ENCODE data around the gene GNAQ.

GNAQ gene

DNA sequence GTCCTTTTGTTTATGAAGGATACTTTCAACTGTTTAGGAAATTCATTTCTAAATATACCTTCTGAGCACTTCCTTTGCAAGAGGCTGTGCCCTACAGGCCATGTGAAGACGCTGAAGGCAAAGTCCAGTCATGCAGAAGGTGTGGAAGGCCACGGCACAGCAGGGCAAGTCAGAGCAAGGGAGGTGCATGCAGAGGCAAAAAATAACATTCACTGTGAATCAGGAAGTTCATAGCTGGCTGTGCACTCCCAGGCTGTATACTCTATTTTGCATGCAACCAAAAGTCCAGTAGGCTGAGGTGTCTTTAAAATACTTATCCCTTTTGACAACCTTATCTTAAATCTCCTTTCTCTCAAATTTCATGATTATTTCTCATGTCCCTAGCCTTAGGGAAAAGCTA lies 50.3 kb downstream of the GNAQ start:
- in situ Hi-C loops (cut with MboI; ENCODE audit: low sequenced_read_pairs), result loop anchor here (10.0 kb wide), 1 partner anchor 53 kb away; the partner anchor contains the start of gene GNAQ

DNA sequence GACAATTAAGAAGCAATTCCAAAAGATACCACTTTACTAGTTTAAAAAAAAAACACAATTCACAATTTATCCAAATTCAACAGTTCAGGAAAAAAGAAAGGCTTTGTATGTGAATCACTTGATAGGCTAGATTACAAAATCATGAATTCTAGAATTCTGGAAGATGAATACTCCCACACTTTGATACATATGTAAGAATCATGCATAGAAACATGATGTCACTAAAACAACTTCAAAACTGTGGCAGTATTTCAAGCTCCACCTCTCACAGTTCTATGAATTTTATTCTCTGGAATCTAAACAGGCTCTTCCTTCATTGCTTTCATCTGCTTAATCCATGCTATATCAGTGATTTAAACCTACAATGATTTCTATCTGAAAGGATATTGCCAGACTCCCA lies 51.0 kb downstream of the GNAQ start:
- in situ Hi-C loops (cut with MboI; ENCODE audit: low sequenced_read_pairs), result loop anchor here (10.0 kb wide), 1 partner anchor 54 kb away; the partner anchor contains the start of gene GNAQ

DNA sequence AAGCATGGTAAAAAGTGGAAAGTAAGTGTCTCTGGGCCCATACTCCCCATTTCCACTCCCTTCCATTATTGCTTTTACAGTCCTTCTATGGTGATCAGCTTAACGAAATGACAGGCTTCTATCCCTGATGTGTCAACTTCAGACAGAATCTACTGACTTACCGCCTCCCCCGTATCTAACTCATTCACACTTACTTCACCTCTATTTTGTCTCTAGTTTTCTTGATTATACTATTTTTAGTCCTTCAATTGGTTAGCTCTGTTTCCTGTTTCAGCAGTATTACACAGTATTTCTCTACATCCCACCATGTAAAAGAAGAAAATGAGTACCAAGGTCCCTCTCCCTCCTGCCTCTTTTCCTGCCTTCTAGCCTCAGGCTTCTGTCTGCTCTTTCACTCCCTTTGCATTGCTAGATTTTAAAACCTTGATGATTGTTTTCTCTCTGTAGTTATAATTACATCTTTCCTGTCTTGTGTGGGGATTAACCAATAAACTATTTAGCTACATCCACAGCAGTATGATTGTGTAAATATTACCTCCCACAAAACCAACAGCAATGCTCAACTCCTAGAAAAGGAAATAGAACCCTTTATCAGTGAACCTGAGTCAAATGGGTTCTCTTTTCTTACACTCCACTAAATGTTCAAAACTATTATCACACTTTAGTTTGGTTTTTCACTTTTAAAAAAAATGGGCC lies 53.4 kb downstream of the GNAQ start:
- in situ Hi-C loops (cut with MboI; ENCODE audit: low sequenced_read_pairs), result loop anchor here (10.0 kb wide), 1 partner anchor 147 kb away; no protein-coding TSS in a partner anchor

DNA sequence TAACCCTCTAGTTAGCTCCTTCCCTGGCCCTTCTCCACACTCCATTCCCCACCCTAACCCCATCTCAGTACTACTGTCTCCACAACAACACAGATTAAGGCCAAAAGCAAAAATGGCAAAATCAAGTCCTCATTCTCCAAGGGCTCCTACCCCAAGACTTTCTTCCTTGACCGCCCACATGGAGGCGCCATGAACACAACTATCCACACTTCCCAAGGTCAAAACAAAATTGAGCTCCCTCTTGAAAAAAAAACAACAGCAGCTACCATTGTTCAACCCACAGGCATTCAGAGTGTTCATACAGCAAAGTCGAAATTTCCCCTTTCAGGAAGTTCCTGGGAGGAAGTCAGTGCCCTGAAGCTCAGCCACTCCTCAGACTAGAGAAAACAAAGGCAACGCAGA lies 54.4 kb downstream of the GNAQ start:
- in situ Hi-C loops (cut with MboI; ENCODE audit: low sequenced_read_pairs), result loop anchor here (10.0 kb wide), 1 partner anchor 148 kb away; no protein-coding TSS in a partner anchor

DNA sequence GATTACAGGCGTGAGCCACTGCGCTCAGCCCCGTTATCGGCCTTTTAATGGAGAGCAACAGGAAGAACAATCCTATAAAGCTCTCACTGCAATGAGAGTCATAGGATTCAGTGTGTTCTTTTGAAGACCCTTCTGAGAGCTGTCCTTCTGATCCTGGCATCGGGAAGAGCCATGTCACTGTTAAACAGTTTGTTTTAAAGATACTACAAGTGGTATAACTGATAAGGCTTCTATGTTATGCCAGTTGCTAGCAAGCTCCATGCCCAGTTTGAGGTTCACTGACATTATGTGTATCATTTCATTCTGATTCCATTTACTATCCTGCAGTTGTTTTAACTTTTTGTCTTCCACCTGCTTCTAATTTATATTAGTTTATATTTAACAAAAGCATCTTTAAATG lies 55.8 kb downstream of the GNAQ start:
- in situ Hi-C loops (cut with MboI; ENCODE audit: low sequenced_read_pairs), result loop anchor here (10.0 kb wide), 1 partner anchor 149 kb away; no protein-coding TSS in a partner anchor

DNA sequence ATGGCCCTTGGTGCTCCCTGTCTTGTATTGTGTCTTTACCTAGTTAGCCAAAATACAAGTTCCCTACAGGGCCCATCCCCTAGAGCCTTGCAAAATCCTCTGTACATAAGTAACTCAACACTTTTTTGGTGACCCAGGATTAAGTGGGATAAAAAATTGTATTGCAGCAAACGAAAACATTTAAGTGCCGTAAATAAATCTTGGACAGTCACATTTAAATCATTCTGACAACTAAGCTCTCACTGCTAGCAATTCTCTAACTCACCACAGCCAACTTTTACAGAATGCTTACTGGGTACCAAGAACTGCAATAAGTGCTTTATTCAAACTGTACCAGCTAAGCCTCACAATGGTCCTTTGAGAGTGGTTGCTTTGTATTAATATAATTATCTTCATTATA lies 56.6 kb downstream of the GNAQ start:
- in situ Hi-C loops (cut with MboI; ENCODE audit: low sequenced_read_pairs), result loop anchor here (10.0 kb wide), 1 partner anchor 150 kb away; no protein-coding TSS in a partner anchor

DNA sequence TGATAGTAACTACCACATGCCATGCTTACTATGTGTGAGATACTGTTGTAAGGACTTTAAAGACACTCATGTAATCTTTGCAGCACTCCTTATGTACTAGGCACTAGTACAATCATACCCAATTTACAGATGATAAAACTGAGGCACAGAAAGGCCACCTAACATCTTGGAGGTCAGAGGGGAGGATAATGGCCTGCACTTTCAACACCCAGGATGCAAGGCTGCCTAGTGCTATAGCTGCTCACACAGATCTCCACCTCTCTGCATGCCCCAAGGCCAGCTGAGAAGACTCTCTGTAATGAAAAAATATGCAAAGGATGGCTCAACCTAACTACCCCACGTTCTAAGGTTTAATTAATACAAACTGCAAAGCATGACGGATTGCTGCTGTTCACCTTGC lies 57.2 kb downstream of the GNAQ start:
- in situ Hi-C loops (cut with MboI; ENCODE audit: low sequenced_read_pairs), result loop anchor here (10.0 kb wide), 1 partner anchor 150 kb away; no protein-coding TSS in a partner anchor

DNA sequence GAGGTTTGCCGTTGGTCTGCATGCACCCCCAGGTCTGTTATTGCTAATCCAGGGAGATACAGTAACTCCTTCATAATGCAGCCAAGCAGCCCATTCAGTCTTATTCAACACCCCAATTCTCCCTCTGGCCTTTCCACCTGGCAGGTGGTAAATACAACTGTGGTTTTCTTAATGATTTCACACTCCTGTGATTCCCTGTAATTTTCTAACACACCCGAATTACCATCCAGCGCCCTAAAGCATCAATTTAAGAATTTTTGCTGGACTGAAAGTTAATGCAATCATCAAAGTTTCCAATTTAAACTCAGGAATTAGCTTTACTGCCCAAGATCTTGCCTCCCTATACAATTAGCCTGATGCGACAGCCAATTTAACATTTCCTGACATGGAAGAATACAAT lies 62.5 kb downstream of the GNAQ start:
- in situ Hi-C loops (cut with MboI; ENCODE audit: low sequenced_read_pairs), result no loop called here

DNA sequence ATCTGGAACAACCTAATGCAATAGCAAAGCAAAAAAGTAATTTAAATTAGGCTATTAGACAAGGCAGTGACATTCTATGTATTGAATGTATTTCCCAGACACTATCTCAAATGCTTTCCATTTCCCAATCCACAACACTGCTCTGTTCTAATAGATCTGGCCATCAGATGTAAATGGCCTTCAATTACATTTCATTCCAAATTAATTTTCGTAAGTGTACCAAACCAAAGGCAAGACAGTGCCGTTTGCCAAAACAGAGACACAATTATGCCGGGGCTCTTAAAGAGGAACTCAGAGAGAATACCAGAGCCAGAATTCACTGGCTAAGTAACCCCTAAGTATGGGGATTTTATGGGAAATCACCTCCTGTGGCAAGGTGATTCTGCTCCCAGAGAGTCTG lies 63.1 kb downstream of the GNAQ start:
- in situ Hi-C loops (cut with MboI; ENCODE audit: low sequenced_read_pairs), result no loop called here

DNA sequence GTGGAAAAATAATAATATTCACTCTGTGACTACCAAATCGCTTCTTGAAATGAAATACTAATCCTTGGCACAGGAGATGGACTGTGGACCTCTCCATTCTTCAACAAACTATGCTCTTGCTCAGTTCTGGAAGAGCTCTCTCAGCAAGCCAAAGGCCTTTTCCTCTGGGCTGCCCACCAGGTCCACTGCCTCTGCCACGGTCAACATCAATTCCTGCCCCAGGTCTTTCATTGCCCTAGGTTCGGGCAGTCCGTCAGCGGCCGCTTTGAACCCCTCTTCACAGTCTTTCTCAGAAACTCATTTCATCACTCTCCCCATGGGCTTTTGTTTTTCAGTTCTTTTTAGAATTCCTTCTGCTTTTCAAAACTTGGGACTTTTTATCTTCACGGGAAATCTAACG lies 64.9 kb downstream of the GNAQ start:
- in situ Hi-C loops (cut with MboI; ENCODE audit: low sequenced_read_pairs), result no loop called here

DNA sequence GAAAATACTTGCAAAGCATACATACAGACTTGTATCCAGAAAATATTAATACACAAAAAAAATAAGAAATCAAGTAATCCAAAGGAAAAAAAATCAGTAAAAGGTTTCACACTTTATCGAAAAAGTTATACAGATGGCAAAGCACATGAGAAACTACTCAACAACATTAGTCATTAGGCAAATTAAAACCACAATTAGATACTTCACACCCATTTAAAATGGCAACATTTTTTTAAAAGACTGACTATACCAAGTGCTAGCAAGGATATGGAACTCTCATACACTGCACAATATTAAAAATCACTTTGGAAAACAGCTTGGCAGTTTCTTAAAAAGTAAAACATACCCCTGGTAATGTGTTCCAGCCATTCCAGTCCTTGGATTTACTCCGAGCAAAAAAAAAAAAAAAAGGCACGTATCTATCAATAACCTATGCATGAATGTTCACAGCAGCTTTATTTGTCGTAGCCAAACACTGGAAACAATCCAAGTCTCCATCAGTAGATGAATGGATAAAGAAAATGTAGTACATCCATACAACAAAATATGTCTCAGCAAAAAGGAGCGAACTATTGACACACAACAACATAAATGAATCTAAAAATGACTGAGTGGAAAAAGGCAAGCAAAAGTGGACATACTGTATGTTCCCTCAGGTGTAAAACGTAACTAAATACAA lies 66.0 kb downstream of the GNAQ start:
- in situ Hi-C loops (cut with MboI; ENCODE audit: low sequenced_read_pairs), result no loop called here

DNA sequence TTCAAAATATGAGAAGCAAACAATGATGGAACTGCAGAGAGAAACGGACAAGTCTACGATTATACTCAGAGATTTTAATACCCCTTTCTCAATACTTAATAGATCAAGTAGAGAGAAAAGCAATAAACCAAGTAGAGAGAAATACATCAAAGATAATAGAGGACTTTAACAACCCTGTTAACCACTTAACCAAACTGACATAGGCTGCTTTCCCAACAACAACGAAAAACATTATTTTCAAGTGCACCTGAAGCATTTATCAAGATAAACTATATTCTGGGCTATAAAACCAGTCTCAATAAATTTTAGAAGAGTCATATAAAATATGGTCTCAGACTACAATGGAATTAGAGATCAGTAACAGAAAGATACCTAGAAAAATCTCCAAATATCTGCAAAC lies 67.4 kb downstream of the GNAQ start:
- in situ Hi-C loops (cut with MboI; ENCODE audit: low sequenced_read_pairs), result no loop called here

DNA sequence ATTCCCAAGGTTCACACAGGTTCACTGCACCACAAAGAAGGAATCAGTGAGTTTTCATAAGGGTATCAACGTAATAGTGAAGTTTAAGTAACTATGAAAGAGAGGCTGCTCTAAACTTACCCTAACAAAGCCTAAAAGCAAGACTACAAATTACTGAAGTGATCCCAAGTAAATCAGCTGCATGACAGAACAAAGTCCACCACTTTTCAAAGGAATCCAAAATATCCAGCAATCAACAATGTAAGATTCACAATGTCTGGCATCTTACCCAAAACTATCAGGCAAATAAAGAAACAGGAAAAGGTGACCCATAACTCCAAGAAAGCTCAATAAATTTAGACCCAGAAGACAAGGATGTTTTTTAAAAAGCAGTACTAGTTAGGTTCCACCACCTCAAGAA lies 70.1 kb downstream of the GNAQ start:
- in situ Hi-C loops (cut with MboI; ENCODE audit: low sequenced_read_pairs), result no loop called here

DNA sequence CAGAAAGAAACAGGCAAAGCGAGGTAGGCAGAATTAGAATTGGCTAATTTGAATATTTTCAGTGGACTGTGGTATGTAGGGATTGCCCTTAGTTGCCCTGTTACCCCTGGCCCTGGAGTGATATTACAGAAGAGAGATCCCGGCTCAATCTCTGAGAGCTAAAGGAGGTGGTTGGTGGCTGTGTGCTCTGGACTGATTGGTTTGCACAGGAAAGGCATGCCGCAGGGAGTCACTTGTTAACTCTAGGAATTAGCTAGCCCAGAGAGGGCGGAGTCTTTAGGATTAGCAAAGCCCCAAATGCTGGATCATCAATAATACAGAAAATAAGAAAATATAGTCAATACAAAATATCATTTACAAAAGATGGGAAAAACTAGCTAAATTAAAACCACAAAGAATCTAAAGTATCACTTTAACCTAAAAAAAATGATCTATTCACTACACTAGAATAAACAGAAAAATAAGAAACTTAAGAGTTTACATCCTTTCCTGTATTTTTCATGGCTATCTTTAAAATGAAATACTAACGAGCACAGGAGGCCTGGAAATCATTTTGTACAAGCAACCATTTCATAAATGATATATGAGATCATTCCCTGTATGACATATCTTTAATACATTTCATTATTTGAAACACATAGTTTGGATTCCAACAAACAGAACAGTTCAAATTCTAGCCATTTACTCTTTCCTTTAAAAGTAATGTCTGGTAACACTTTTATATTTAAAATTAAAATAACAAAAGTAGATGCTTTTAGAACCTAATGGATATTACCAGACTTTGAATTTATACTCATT lies 71.1 kb downstream of the GNAQ start:
- in situ Hi-C loops (cut with MboI; ENCODE audit: low sequenced_read_pairs), result no loop called here

DNA sequence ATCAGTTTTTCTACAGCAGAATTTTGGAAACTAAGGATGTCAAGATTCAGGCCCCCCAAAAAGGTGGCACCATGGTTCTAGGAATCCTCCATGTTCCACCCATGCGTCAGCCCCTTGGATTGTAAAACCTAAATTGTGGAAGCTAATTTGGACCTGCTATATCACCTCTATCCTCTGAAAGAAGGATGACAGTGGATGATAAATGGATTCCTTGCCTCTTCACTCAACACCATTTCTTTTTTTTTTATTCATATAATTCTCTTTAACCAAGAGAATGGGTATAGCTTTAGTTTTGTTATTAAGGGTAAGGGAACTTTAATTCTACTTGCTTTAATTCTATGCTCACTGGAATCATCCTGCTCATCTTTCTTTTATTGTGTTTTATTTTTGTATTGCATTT lies 71.8 kb downstream of the GNAQ start:
- in situ Hi-C loops (cut with MboI; ENCODE audit: low sequenced_read_pairs), result no loop called here

DNA sequence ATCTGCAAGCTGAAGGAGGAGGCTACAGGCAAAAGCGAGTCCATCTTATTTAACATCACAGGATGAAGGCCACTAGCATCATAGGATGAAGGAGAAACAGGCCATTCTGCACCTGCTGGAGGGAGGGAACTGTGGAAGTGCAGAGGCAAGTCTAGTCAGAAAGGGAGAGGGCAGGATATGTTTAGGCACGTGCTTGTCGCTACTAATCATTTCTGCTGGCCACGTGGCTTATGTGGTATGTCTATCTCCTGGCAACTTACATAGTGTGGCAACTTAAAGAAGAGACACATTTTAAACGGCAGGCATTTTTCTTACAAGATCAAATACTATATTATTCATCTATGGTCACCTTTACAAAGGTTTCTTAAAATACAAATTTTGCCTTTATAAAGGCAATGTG lies 74.0 kb downstream of the GNAQ start:
- in situ Hi-C loops (cut with MboI; ENCODE audit: low sequenced_read_pairs), result no loop called here

DNA sequence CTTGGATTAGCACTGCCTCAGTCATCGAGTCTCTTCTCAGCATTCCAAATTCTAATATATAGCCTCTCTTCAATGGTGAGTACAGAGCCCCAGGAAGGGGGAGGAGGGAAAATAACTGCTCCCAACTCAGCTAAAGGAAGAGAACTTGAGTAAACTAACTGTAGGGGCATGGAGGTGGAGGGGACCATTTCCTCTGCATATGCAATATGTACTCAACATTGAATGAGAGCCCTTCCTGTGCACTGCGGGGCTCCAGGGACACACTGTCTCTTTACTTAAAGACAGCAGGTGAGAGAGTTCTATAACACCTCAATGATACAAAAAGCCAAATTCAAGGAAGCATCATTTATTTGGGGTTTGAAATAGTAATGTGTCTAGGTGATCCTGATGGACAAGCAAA lies 75.1 kb downstream of the GNAQ start:
- in situ Hi-C loops (cut with MboI; ENCODE audit: low sequenced_read_pairs), result no loop called here

DNA sequence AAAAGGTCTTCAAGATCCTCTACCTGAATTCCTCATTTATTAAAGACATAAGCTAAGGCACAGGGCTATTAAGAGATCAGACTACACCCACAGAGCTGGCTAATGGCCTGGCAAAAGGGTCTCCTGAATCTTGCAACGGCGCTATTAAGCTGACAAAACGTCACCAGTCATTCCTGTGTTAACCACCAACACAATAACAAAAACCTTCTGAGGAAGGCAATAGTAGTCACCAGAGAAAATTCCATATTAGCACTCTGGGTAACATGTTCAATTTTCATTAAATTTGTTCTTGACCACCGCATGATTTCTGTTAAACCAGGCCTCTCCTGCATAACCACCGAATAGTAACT lies 77.0 kb downstream of the GNAQ start:
- in situ Hi-C loops (cut with MboI; ENCODE audit: low sequenced_read_pairs), result no loop called here

DNA sequence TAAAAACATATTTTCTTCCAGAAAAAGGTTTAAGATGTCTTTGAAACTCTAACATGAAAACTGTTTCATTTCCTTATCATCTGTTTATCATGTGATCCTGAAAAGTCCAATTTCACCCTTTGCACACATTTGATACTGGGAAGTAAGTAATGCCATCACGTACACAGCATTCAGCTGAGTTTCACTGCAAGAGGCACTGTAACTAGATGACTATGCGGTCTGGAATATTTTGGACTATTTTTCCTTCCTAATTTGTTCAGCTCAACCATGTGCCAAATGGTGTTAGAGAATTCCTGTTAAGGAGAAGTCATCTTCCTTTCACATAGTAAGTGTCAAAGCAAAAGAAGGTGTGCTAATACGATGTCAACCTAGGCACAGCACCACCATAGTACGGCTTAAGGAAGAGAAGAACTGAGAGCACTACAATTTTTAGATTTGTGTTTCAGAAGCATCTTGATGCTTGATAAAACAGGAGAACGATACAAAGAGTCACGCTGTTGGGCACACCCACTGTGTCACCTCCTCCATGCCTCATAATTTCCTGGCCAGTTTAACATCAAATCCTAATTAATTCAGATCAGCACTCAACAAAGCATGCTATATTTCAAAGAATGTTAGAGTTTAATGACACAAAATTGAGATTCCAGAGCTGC lies 77.5 kb downstream of the GNAQ start:
- in situ Hi-C loops (cut with MboI; ENCODE audit: low sequenced_read_pairs), result no loop called here

DNA sequence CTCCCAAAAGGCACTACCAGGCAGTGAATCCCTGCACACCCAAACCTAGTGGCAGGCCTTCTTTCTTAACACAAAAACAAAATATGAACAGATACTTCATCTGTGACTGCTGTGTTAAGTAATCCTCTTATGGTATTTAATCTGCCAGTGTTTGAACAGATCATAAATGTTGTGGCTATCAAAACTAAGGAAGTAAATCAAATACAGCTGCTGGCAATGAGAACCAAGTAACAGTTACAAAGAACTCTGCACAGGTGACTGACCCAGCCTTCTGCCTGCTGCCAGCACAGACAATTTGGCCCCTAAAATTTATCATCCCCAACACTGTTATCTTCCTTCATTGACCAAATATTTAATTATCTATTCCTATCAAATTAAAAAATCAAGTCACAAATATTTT lies 78.0 kb downstream of the GNAQ start:
- in situ Hi-C loops (cut with MboI; ENCODE audit: low sequenced_read_pairs), result no loop called here

Data from HL-60/S4 treated with phorbol 12-myristate 13-acetate at 8.2 ng/mL for 4 days and 3 days (cell line).